Stimulated activated CD8-positive, alpha-beta memory T cell treated with anti-CD3 and anti-CD28 coated beads, Interleukin-12 subunit alpha, Interleukin-12 subunit beta, amount 100 ng/mL, for 24 hours (primary cell): ENCODE results near the gene MLX.
A peak's percentile ranks its signal among the peaks of the same experiment; 100 is the strongest.
"Not testable (repeated sequence)": the region's sequence is repeated elsewhere in the genome, so short reads cannot be mapped to it uniquely, and the experiment has no call there.

ENCODE experiments used
- DNase-seq: peaks from one replicate; pipeline ENCODE4 v3.0.0-alpha.2; 2020; ENCODE audit errors: extremely low read depth

MLX gene

DNA sequence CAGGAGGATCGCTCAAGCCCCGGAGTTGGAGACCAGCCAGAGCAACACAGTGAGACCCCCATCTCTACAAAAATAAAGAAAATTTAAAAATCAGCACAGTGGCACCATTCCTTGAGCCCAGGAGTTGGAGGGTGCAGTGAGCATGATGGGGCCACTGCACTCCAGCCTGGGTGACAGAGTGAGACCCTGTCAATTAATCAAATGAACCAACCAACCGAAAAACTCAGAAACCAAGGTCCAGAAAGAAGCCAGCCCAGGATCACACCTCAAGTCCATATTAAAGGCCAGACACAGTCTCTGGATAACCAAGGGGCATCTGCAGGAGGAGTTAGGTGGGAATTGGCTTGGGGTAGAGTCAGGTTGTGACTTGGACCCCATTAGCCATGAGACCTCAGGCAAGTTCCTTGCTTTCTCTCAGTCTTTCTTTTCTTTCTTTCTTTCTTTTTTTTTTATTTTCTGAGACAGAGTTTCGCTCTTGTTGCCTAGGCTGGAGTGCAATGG, 11.7 kb upstream of the MLX start:
- no peak for DNase-seq

GRCh38 chr17:42555961-42556617, 10.8 kb upstream of the MLX start:
- not testable (repeated sequence) for DNase-seq

- no peak for DNase-seq
Measured at GRCh38 chr17:42559075-42559474, 7.8 kb upstream of the MLX start.

- DNase-seq, result no peak
Measured at GRCh38 chr17:42560246-42560645, 6.7 kb upstream of the MLX start.

DNA sequence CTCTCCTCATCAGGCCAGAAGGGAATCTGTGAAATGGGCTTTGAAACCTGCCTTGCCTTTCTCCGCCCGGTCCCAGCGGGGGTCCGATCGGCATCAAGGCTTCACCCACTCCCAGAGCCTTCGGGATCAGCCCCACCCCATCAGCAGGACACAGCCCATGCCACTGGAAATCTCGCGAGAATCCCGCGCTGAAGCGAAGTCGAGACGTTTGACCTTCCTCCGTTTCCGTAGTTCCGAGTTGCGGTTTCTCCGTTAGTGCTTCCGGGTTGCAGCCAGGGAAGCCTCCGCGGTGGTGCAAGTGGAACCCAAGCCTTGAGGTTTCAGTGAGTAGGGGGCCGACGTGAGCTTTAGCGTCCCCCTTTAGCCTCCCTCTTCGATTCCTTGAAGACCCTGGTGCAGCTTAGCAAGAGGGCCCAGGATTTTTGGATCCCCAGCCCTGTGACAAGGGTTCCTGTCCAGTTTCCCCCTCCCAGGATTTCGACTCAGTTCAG, 5.0 kb upstream of the MLX start, which contains the start of gene COASY:
TSS of gene COASY (plus strand) at position 252 of the 491 bp plus-strand sequence. CDS start 475 bp downstream, outside the sequence.
- DNase-seq, result peak; percentile 81

- no peak for DNase-seq
Measured at GRCh38 chr17:42562388-42563142, 4.3 kb upstream of the MLX start.

GRCh38 chr17:42563143-42563509, 3.8 kb upstream of the MLX start:
- no peak for DNase-seq

DNA sequence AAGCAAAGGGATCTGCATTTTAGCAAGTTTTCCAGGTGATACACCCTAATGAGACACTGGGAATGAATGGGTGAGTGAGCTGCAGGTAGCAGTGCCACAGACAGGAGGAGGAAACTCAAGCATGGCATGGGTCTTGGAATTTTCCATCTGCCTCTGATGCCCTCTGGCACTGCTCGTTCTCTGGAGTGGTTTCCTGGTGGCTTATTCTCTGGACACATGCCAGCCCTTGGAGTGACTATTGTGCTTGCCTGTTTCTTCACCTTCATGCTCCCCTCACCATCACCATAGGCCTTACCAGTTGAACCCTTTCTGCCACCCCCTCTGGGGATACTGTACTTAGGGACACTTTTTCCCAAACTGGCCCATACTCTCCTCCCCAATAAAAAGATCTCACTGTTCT, 3.4 kb upstream of the MLX start:
- DNase-seq, result no peak

- DNase-seq, result no peak
Measured at GRCh38 chr17:42563950-42564349, 3.0 kb upstream of the MLX start.

DNA sequence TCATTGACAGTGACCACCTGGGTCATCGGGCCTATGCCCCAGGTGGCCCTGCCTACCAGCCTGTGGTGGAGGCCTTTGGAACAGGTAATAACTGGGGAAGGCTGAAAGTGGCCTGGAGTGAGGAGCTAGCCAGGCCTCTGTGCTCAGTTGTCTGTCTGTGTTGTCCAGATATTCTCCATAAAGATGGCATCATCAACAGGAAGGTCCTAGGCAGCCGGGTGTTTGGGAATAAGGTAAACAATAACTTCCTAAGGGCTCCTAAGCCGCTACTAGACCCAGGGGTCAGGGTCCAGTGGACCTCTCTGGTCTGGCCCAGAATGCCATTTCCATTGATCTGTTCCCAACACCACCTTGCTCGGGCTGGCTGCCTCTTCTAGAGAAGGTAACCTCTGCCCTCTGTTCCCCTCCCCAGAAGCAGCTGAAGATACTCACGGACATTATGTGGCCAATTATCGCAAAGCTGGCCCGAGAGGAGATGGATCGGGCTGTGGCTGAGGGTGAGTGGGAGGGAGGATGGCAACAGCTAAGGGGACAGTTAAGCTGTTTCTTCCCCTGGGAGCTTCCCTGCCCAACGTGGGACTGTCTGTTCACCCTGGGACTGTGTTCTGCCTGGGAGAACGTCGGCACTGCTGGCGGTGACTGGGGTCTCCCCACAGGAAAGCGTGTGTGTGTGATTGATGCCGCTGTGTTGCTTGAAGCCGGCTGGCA, 1.9 kb upstream of the MLX start:
- no peak for DNase-seq

GRCh38 chr17:42565523-42566214, 1.2 kb upstream of the MLX start:
- DNase-seq, result no peak

DNA sequence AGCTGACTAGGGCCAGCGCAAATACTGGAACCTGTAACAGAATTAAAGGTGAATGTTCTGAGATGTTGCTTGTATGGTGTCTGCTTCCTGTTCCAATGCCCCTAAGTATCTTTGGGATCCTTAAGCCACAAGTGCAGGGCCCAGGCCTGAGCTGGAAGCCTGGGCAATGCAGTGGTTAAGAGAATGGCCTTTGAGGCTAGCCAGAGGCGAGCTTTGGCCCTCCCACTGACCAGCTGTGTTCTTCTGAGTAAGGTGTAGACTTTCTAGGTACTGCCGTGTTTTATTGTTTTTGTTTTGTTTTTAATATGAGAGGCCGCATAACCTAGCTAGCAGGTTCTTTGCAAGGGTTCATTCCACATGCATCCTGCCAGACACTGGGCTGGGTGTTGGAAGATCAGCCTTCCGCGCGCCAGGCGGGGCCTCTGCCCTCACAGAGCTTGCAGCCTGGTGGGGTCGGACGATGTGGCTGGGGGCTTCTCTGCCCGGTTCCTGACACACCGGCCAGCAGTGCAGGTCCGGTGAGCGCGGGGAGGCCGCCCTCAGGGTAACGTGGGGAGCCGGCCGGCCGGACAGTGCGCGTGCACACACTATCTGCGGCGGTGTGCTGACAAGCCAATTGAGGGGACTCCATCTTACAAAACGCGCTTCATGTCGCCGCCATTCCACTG, 551 bp upstream of the MLX start:
- no peak for DNase-seq

- no peak for DNase-seq
Measured at GRCh38 chr17:42568341-42569111, 1.6 kb downstream of the MLX start.

DNA sequence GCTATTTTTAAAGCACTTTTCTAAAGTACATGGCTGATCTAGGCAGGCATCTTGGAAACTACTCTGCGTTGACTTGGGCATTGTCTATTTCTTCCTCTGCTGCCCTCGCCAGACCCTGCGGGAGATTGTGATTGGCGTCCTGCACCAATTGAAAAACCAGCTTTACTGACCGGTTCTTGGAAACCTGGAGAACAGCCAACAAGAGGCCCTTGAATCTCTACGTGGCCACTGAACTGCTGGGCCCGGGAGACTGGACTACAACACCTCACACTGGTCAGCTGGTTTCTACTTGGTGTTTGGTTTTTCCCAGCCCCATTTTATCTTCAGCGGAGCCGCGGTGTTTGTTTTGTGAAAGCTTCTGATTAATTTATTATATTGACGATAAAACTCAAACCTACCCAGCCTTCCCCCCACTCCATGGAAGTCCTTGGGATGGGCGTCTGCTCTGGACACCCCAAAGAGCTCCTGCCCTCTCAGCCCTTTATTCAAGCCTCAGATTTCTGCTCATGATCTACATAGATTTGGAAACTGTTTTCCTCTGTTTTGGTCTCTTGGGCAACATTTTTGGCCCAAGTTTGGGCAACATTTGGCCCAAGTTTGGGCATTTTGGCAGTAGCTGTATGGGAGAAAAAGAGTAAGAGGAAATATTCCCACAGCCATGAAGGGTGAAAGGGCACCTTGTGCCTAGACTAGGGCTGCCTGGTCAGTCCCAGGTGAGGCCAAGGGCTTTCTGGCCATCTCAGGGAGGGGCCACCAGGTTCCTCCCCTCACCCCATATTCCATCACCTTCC, 4.7 kb downstream of the MLX start:
- DNase-seq, result no peak

GRCh38 chr17:42573095-42573494, 6.2 kb downstream of the MLX start:
- DNase-seq, result no peak

- no peak for DNase-seq
Measured at GRCh38 chr17:42574463-42574862, 7.6 kb downstream of the MLX start.

- DNase-seq, result no peak
Measured at GRCh38 chr17:42577140-42577531, 10.2 kb downstream of the MLX start.

GRCh38 chr17:42577532-42578281, 10.8 kb downstream of the MLX start, which contains the start of gene PSMC3IP:
PSMC3IP (minus strand) TSS chr17:42577729; CDS start chr17:42577686, 43 bp downstream.
- peak; percentile 87 for DNase-seq
